Adipocyte (in vitro differentiated cells): ENCODE measurements around the gene AGR3.

Source experiments
- DNase-seq: peaks from one replicate; pipeline ENCODE4 v3.0.0-alpha.2; 2015; ENCODE audit warnings: low read depth
- H3K27me3 ChIP-seq: replicated peaks from 2 replicates; pipeline ENCODE4 v1.7.0; 2013; ENCODE audit warnings: mild to moderate bottlenecking, low read length, moderate library complexity; ENCODE audit not compliant: control insufficient read depth, insufficient read depth
- H3K36me3 ChIP-seq: 2 replicates; pipeline ENCODE4 v1.7.0; 2013; ENCODE audit warnings: low read length, mild to moderate bottlenecking, moderate library complexity; ENCODE audit not compliant: control insufficient read depth, insufficient read depth, severe bottlenecking
- H3K4me1 ChIP-seq: 2 replicates; pipeline ENCODE4 v1.7.0; 2013; ENCODE audit warnings: mild to moderate bottlenecking, low read length, moderate library complexity; ENCODE audit not compliant: control insufficient read depth, insufficient read depth
- H3K4me3 ChIP-seq: 2 replicates; pipeline ENCODE4 v1.7.0; 2013; ENCODE audit warnings: mild to moderate bottlenecking, low read length, moderate library complexity
- H3K9ac ChIP-seq: 2 replicates; pipeline ENCODE4 v1.7.0; 2013; ENCODE audit warnings: mild to moderate bottlenecking, low read length, moderate library complexity
- H3K9me3 ChIP-seq: 2 replicates; pipeline ENCODE4 v1.7.0; 2013; ENCODE audit warnings: mild to moderate bottlenecking, low read length, moderate library complexity; ENCODE audit not compliant: control insufficient read depth

AGR3 gene

DNA sequence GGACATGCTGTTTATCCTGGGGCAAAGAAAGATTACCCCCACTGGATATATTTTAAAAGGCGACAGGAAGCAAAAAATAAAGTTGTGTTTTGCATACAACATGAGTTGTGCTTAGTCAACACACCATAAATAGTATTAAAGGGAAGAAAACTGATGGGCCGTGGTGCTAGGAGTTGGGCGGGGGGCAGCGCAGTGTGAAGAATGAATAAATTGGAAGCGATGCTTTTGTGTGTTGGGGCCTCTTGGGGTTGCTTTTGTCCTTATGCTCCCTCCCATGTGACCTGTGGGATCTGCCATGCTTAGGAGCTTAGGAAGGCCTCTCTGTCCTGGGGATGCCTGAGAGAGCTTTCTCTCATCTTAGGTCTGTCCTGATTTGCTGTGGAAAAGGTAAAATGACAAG, 35.0 kb upstream of the AGR3 start:
- Histone ChIP-seq H3K27me3 (no peaks in the 10 kb centered on the region), H3K9me3 (peaks cover under 1% of the 10 kb centered on the region), H3K36me3 (no peaks in the 10 kb centered on the region), H3K9ac (no peak overlapping the region), H3K4me3 (no peak overlapping the region), H3K4me1 (peaks cover 12% of the 10 kb centered on the region)
- DNase-seq: no peak

DNA sequence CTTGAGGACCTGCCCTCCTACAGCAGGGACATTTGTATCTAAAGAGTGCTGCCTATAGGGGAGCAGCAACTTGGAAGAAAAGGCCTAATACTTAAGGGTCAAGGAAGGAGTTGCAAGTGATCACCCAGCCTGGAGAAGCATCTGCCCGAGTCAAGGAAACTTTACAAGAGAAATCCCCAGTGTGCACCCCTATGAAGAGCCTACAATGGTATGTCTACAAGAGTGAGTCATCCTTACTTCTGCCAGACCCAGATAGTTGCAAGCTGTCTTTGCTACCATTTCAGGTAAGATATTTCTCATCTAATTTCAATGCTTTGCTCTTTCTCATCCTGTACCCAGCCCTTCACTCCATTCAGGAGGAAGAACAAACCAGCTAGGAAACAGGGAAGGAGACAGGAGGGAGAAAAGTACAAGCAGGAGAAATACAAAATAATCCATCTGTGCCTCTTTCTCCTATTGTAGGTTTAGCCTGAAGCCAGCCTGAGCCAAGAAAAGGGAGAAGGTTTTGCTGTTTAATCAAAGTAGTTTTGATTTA, 34.4 kb upstream of the AGR3 start:
- Histone ChIP-seq H3K4me1 (peaks cover 10% of the 10 kb centered on the region), H3K9me3 (peaks cover 4% of the 10 kb centered on the region), H3K9ac (no peak overlapping the region), H3K36me3 (no peaks in the 10 kb centered on the region), H3K4me3 (no peak overlapping the region), H3K27me3 (no peaks in the 10 kb centered on the region)
- DNase-seq: peak; percentile 68

DNA sequence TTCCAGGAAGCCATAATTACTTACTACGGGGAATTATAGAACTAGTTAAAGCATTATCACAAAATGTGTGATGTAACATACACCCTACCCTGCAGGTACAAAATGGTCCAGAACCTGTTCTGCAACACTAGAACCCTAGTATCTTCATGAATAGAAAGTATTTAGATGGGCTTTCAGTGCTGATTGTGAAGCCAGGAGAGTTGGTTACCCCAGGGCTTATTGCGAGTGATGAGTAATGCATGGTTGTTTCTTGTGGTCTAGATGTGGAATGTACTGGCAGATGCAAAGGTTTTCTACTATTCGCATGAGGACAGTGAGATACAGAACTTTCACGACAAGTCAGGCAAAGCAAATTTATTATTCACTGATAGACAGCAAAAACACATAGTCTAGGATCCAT, 33.6 kb upstream of the AGR3 start:
- H3K27me3 ChIP-seq: no peaks in the 10 kb centered on the region
- no peak overlapping the region for H3K9ac ChIP-seq
- H3K9me3 ChIP-seq: peaks cover 4% of the 10 kb centered on the region
- no peak overlapping the region for H3K4me3 ChIP-seq
- H3K36me3 ChIP-seq: no peaks in the 10 kb centered on the region
- peaks cover 10% of the 10 kb centered on the region for H3K4me1 ChIP-seq
- peak; percentile 87 for DNase-seq

DNA sequence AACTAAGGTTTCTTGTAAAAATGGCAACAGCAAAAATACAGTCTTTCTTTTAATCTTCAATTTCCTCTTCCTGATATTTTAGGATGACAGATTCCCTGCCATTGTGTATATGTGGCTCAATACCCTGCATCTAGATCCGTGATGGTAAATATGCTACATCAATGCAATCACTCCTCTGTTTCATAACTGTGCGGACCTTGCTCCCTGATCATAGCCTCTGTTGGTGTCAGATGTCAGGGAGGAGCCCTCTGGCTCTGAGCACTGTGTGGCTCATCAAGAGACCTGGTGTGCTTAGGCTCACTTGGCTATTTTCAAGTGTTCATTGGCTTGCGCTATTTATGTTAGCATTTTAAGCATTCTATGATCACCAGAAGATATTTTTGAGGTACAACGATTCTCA, 33.0 kb upstream of the AGR3 start:
- Histone ChIP-seq H3K9me3 (peaks cover 4% of the 10 kb centered on the region), H3K4me3 (no peak overlapping the region), H3K27me3 (no peaks in the 10 kb centered on the region), H3K9ac (no peak overlapping the region), H3K36me3 (no peaks in the 10 kb centered on the region), H3K4me1 (peaks cover 10% of the 10 kb centered on the region)
- DNase-seq: no peak

DNA sequence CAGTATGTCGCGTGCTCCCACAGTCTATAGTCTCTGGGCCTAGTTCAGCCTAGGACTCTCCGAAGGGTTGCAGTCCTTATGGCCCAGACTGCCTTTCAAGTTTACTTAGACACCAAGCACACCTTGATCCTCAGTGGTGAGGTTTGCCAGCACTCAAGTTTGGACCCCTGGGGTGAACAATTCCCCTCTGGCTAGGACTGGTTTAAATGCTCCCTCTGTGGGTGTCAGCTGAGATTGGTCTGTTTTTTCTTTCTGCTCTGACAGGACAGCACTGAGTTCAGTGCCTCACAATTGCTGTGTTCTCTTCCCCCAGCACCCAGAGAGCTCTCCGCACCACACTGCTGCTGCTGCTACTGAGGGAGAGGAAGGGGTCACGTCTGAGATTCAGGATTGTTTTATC, 31.9 kb upstream of the AGR3 start:
- Histone ChIP-seq H3K4me1 (peaks cover 10% of the 10 kb centered on the region), H3K4me3 (no peak overlapping the region), H3K9me3 (peaks cover 4% of the 10 kb centered on the region), H3K36me3 (no peaks in the 10 kb centered on the region), H3K27me3 (no peaks in the 10 kb centered on the region), H3K9ac (no peak overlapping the region)
- no peak for DNase-seq

DNA sequence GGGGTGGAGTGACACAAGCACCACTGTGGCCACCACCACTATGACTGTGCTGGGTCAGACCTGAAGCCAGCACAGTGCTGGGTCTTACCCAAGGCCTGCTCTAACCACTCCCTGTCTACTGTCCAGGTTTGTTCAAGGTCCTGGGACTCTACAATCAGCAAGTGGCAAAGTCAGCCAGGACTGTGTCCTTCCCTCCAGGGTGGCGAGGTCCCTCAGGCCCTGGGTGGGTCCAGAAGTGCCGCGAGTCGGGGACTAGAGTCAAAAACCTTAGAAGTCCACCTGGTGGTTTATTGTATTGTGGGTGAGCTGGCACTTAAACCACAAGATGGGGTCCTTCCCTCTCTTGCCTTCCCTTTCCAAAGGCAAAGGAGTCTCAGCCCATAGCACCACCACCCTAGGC, 30.8 kb upstream of the AGR3 start:
- Histone ChIP-seq H3K36me3 (no peaks in the 10 kb centered on the region), H3K27me3 (no peaks in the 10 kb centered on the region), H3K4me3 (no peak overlapping the region), H3K9me3 (peaks cover 4% of the 10 kb centered on the region), H3K9ac (no peak overlapping the region), H3K4me1 (peaks cover 10% of the 10 kb centered on the region)
- no peak for DNase-seq

DNA sequence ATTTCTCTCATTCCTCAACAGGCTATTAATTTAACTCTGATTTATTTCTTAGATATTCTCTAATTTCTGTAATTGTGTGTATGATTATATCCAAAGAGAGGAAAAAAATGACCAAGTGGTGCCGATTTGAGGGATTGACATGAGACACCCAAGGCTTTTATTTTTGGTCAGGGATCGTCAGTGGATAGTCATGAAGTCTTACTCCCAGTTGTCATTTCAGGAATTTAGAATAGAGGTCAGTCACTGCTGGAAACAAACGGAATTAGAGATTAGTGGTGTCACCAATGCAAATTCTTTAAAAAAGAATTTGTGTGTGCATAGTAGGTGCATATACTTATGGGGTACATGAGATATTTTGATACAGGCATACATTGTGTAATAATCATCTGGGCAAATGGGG, 26.8 kb upstream of the AGR3 start:
- Histone ChIP-seq H3K36me3 (no peaks in the 10 kb centered on the region), H3K27me3 (no peaks in the 10 kb centered on the region), H3K9ac (no peak overlapping the region), H3K4me3 (no peak overlapping the region), H3K9me3 (peaks cover 4% of the 10 kb centered on the region), H3K4me1 (no peaks in the 10 kb centered on the region)
- no peak for DNase-seq

DNA sequence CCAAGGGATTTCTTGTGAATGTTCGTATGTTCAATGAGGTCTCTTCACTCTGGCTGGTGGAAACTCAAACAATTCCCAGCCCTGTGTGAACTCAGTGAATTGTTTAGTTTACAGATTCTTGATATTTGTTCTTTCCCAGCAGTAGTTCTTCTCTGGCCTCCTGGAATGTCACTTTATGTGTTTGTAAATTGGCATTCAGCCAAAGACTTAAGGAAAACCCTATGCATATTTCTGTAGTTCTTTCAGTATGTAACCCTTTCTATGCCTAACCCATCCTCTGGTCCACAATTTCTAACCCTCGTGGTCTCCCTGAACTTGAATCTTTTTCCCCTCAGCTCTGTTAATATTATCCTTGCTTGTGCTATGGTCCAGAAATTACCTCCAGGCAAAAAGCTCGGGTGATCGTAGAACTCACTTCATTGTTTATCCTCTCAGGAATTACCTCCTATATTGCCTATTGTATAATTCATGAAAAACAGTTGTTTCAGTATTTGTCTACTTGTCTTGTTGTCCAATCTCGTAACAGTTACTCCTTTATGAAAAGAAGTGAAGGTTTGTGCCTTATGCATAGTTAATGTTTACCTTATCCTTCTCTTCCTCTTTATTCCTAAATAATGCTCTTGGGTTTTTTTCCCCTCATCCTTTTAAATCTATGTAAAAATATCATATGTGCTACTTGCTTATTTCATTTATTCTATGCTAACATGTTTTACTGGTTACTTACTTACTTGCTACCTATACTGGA, 23.7 kb upstream of the AGR3 start:
- H3K4me1 ChIP-seq: no peaks in the 10 kb centered on the region
- H3K9me3 ChIP-seq: no peaks in the 10 kb centered on the region
- H3K36me3 ChIP-seq: no peaks in the 10 kb centered on the region
- H3K9ac ChIP-seq: no peak overlapping the region
- H3K4me3 ChIP-seq: no peak overlapping the region
- peak; percentile 74 for DNase-seq
- no peaks in the 10 kb centered on the region for H3K27me3 ChIP-seq

DNA sequence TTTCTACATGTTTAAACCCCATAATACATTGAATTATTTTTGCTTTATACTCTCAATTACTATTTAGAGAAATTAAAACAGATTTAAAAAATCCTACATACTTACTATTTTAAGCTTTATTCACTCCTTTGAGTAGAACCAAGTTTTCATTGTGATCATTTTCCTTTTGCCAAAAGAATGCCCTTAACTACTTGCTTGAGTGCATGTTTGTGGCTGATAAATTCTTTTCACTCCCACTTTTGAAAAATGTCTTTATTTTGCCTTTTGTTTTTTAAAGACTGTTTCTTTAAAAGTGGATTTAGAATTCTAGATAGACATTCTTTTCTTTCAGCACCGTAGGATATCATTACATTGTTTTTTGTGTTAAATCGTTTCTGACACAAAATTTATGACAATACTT, 22.3 kb upstream of the AGR3 start:
- H3K9ac ChIP-seq: no peak overlapping the region
- peaks cover 5% of the 10 kb centered on the region for H3K9me3 ChIP-seq
- H3K4me3 ChIP-seq: no peak overlapping the region
- H3K27me3 ChIP-seq: no peaks in the 10 kb centered on the region
- H3K36me3 ChIP-seq: no peaks in the 10 kb centered on the region
- peak; percentile 43 for DNase-seq
- H3K4me1 ChIP-seq: no peaks in the 10 kb centered on the region

DNA sequence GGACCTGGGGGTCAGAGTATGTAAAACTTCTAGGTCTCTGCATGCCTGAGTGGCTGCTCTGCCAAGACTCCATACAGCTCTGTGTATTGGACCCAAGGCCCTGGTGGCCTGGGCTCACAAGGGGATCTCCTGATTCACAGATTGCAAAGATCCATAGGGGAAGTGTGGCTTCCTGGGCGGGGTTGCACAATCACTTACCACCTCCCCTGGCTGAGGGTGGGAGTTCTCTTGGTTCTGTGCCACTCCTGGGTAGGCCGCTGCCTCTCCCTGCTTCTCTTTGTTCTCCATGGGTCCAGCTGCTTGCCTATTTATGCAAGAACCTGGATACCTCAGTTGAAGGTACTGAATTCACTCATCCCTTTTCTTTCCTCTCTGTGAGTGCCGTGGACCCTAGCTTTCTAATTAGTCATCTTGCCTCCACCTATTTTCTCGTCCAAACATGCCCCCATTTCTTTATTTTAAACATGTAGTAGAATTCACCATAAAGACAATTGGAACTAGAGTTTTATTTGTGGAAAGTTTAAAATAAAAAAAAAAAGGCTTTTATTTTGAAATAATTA, 18.5 kb upstream of the AGR3 start:
- DNase-seq: no peak
- Histone ChIP-seq H3K9me3 (peaks cover 18% of the 10 kb centered on the region), H3K36me3 (no peaks in the 10 kb centered on the region), H3K4me3 (no peak overlapping the region), H3K9ac (no peak overlapping the region), H3K27me3 (no peaks in the 10 kb centered on the region), H3K4me1 (no peaks in the 10 kb centered on the region)

DNA sequence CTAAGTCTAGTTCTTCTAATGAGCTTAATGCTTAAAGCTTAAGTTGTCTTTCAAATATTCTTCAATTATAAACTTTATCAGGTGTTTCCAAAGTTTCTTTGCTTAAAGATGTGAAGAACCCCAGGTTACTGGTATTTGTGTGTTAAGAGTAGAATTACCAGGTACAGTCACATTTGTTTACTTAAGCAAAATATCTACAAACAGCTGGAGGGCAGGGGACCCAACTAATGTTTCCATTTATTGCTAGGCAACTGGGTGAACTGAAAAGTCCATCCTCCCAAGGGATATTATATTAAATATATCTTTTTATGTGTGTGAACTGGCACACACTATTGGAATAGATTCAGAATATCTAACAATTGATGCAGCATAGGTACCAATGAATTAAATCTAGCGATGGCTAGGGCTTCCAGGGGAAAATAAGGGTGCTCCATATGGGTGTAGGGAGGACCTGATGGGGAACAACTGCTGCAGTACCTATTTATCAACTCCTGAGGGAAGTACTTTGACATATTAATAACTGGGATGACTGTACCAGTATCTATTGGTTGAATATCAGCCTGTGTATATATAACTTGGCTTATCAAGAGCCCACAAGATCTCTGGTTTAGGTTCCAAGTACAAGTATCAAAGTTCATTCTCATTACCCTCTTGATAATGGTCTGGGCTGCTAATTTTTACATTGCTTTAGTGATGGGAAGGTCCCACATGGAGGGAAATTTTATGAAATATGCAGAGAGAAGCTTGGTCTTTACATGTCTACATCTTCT, 10.3 kb upstream of the AGR3 start:
- Histone ChIP-seq H3K4me3 (no peak overlapping the region), H3K9ac (no peak overlapping the region), H3K36me3 (no peaks in the 10 kb centered on the region), H3K9me3 (no peaks in the 10 kb centered on the region), H3K4me1 (no peaks in the 10 kb centered on the region), H3K27me3 (no peaks in the 10 kb centered on the region)
- no peak for DNase-seq
